IPS-11a (cell line): ENCODE results near the gene MAP3K7CL.

Experiments
- H3K4me3 ChIP-seq: one replicate; pipeline ENCODE4 v1.5.1; 2013; ENCODE audit warnings: low read depth, low read length, control low read depth

The MAP3K7CL gene

GRCh38 chr21:29194342-29194741 is 63.9 kb downstream of the MAP3K7CL start:
- H3K4me3 ChIP-seq = no peak overlapping the region

- H3K4me3 ChIP-seq = no peak overlapping the region
Observed at GRCh38 chr21:29194847-29195246, 64.4 kb downstream of the MAP3K7CL start.

- no peak overlapping the region for H3K4me3 ChIP-seq
Observed at GRCh38 chr21:29195981-29196669, 65.7 kb downstream of the MAP3K7CL start.

- H3K4me3 ChIP-seq = no peak overlapping the region
Observed at GRCh38 chr21:29196670-29197191, 66.3 kb downstream of the MAP3K7CL start.

- no peak overlapping the region for H3K4me3 ChIP-seq
Observed at GRCh38 chr21:29201186-29201585, 70.7 kb downstream of the MAP3K7CL start.

DNA sequence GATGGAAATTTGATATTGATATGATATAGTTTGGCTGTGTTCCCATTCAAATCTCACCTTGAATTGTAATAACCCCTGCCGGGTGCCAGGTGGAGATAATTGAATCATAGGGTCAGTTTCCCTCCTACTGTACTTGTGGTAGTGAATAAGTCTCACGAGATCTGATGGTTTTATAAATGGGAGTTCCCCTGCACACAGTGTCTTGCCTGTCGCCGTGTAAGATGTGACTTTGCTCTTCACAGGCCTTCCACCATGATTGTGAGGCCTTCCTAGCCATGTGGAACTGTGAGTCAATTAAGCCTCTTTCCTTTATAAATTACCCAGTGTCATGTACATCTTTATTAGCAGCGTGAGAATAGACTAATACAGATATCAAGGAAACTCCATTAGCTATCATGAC is 74.6 kb downstream of the MAP3K7CL start:
- no peak overlapping the region for H3K4me3 ChIP-seq

DNA sequence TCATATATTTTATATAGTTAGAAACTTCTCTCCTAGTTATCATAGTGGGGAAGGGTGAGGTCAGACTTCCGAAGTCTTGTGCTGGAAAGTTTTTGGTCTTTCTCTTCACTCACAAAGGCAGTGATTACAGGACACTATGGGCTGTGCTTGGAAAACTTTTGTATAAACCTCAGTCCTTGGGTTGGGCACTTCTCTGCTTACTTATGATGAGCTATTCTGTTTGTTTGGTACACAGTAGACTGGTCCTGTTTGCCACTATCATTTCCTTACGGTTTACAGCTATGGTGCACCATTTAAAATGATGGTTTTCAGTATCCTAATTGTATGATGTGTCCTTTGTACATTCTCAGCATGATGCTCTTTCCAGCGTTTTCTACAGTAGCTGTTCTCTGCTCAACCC is 75.5 kb downstream of the MAP3K7CL start:
- no peak overlapping the region for H3K4me3 ChIP-seq

DNA sequence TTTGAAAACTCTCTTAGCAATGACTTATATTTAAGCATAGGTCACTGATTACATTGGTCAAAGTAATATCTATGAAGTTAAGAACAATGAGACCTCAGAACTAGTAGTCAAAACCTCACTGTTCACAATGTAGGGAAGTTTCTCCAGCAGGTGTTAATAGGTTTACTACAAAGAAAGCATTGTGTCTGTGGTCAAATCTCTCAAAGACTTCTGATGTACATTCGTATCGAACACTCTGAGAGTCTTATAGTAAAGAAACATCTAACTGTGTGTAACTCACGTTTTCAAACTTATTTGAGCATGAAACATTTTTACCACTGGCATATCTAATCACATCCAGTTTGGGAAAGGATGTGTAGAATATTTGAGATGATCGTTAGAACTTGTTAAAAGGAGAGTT is 76.0 kb downstream of the MAP3K7CL start:
- H3K4me3 ChIP-seq = no peak overlapping the region

- no peak overlapping the region for H3K4me3 ChIP-seq
Observed at GRCh38 chr21:29207201-29207600, 76.8 kb downstream of the MAP3K7CL start.

GRCh38 chr21:29208044-29208681 is 77.7 kb downstream of the MAP3K7CL start:
- H3K4me3 ChIP-seq = no peak overlapping the region

- no peak overlapping the region for H3K4me3 ChIP-seq
Observed at GRCh38 chr21:29208682-29209059, 78.2 kb downstream of the MAP3K7CL start.

DNA sequence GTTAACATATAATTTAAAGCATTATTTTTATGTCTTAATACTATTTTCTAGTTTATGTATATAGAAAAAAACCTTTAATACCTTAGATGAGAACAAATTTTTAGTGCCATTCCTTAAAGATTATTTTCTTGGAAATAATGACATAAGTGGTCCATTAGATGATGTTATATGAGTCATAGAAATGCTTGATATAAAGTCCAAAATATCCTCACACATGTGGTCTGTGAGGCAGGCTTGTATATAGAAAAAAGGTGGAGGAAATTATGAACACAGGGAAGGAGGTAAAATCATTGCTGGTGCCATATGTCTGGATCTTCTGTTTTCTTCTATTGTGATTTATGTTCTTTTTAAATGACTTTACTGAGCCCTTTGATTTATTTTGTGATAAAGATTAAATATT is 79.3 kb downstream of the MAP3K7CL start:
- H3K4me3 ChIP-seq = no peak overlapping the region

DNA sequence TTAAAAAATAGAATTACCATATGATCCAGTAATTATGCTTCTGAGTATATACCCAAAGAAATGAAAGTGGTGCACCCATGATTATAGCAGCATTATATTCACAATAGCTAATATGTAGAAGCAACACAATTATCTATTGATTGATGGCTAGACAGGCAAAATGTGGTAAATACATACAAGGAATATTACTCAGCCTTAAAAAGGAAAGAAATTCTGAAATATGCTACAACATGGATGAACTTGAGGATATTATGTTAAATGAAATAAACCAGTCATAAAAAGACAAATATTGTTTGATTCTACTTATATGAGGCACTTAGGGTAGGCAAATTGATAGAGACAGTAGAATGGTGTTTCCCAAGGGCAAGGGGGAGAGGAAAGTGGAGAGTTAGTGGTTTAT is 80.8 kb downstream of the MAP3K7CL start:
- no peak overlapping the region for H3K4me3 ChIP-seq

DNA sequence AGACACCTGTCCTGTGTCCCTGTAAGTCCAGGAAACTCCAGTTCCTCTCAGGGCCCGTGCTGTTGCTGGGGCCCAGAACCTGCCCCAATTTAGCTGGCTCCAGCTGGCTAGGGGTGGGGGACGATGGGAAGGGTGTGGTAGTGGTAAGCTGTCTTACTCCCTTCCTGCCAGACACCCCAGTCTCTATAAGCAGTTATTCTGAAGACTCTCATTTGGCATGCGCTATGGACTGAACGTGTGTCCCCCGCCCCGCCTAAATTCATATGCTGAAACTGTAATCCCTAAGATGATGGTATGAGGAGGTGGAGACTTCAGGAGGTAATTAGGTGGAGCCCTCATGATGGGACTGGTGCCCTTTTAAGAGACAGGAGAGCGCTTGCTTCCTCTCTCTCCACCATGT is 82.0 kb downstream of the MAP3K7CL start:
- H3K4me3 ChIP-seq = no peak overlapping the region

GRCh38 chr21:29213513-29214385 is 83.3 kb downstream of the MAP3K7CL start:
- no peak overlapping the region for H3K4me3 ChIP-seq

DNA sequence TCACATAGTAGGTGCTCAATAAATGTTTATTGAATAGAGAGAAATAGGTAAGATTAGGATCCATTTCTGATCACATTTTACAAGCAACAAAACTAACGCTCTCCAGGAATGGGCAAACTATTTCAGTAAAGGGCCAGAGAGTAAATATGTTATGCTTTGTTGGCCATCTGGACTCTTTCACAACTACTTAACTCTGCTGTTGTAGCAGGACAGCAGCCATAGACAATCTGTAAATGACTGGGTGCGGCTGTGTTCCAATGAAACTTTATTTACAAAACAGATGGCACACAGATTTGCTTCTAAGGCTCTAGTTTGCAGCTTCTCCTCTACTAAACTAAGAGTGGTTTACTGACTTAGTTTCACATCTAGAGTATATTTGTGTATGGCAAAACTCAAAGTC is 85.3 kb downstream of the MAP3K7CL start:
- no peak overlapping the region for H3K4me3 ChIP-seq

DNA sequence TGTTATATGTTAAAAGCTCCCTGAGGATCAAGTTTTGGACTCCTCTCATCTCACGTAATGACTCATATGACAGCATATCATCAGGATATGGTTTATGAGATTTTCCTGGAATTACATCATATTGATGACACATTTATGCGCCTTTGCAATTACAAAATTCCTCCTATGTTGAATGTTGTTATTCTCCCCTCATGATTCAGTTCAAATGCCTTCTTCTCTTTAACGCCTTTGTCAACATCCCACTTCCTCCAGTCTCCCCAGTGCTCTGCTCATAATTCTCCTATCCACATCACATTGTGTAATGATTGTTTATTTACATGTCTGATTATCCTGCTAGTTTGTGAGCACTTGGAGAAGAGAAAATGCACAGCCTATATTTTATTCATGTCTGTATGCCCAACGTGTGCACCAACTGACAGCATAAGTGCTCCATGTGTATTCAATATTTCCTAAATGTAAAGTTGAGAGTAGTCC is 87.4 kb downstream of the MAP3K7CL start:
- H3K4me3 ChIP-seq = no peak overlapping the region

- no peak overlapping the region for H3K4me3 ChIP-seq
Observed at GRCh38 chr21:29218749-29219148, 88.3 kb downstream of the MAP3K7CL start.

GRCh38 chr21:29219165-29219770 is 88.8 kb downstream of the MAP3K7CL start:
- H3K4me3 ChIP-seq = no peak overlapping the region

DNA sequence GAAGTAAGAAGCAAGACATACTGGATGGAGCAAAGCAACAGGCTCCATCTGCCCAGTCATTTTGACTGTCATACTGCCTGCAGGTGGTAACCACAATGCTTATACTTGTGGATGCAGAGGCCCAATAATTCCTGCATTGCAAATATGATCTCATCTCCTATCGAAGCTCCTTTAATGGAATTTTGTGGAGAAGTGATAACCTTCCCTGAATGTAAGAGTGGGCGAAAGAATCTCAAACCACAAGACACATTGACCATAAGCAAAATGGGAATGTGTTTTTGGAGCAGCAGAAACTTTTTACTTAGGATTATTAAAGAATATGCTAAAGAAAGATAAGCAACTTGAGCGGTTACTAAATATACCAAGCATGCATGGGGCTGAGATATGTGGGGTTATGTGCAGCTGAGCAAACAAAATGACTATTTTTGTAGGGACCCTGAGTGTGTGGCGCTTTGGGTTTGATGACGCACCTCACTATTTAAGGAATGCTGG is 90.9 kb downstream of the MAP3K7CL start:
- no peak overlapping the region for H3K4me3 ChIP-seq

- no peak overlapping the region for H3K4me3 ChIP-seq
Observed at GRCh38 chr21:29224006-29224405, 93.6 kb downstream of the MAP3K7CL start.
